GM23248 (cell line): ENCODE data around the gene RBP4.

Source experiments
- EZH2 ChIP-seq: fragments of 200-600 bp; sonication (generic); IDR thresholded peaks from 2 replicates; pipeline ENCODE4 v1.6.1; 2018; ENCODE audit warnings: antibody characterized with exemption, mild to moderate bottlenecking; ENCODE audit not compliant: insufficient read depth, poor library complexity, severe bottlenecking
- EZH2phosphoT487 ChIP-seq: fragments of 200-600 bp; sonication (generic); IDR thresholded peaks from 2 replicates; pipeline ENCODE4 v1.6.1; 2018; ENCODE audit warnings: antibody characterized with exemption, moderate library complexity, mild to moderate bottlenecking, low read depth; ENCODE audit not compliant: insufficient read depth

GRCh38 chr10:93622942-93623341 is 21.9 kb upstream of the RBP4 start:
- no peak for TF ChIP-seq EZH2
- TF ChIP-seq EZH2phosphoT487 = no peak
